Tibial nerve (tissue), 4 donors: ENCODE results near the gene SLC39A11. TPM values are rescaled to one million over a fixed set of nuclear protein-coding genes. Genes with fewer than 3 reads are reported as not detected.

Experiments
- DNase-seq, 2 donors: peaks; one replicate each; pipeline ENCODE4 v3.0.0-alpha.2; 2019; ENCODE audit warnings: low spot score in 2 of 2
- H3K27ac ChIP-seq, 4 donors: fragments of 200-600 bp; sonication (generic) in 3 of 4; one replicate each; pipeline ENCODE4 v1.5.1; 2017 to 2019; ENCODE audit warnings: mild to moderate bottlenecking in 1 of 4
- H3K27me3 ChIP-seq, 2 donors: fragments of 200-600 bp; sonication (generic) in 1 of 2; one replicate each; pipeline versions ENCODE4 v1.5.1 to v1.6.0; 2017 to 2019
- H3K36me3 ChIP-seq, 3 donors: fragments of 200-600 bp; sonication (generic); one replicate each; pipeline ENCODE4 v1.5.1; 2018 to 2019
- H3K4me1 ChIP-seq, 4 donors: fragments of 200-600 bp; sonication (generic) in 3 of 4; one replicate each; pipeline ENCODE4 v1.5.1; 2017 to 2019
- H3K4me3 ChIP-seq, 4 donors: fragments of 200-600 bp; sonication (generic) in 3 of 4; one replicate each; pipeline ENCODE4 v1.5.1; 2017 to 2019; ENCODE audit warnings: mild to moderate bottlenecking in 1 of 4, moderate library complexity in 1 of 4
- H3K9me3 ChIP-seq, 4 donors: fragments of 200-600 bp; sonication (generic) in 3 of 4; one replicate each; pipeline ENCODE4 v1.5.1; 2017 to 2019
- EP300 ChIP-seq, 2 donors: sonication (generic); formaldehyde crosslinking; IDR thresholded peaks; one replicate each; pipeline ENCODE4 v1.6.1; 2017; ENCODE audit warnings: antibody characterized with exemption in 2 of 2, mild to moderate bottlenecking in 1 of 2
- POLR2A ChIP-seq, 2 donors: fragments of 450-650 bp; IDR thresholded peaks; one replicate each; pipeline ENCODE4 v1.6.1; 2017; ENCODE audit warnings: antibody characterized with exemption in 2 of 2, mild to moderate bottlenecking in 2 of 2, moderate library complexity in 2 of 2
- WGBS, 2 donors: methylation state at CpG; one replicate each; pipeline ENCODE4 v1.1.5; 2018; 5-methylcytosine and 5-hydroxymethylcytosine counted together
- total RNA-seq, 4 donors: library from RNA; depleted of rRNA; stranded (reverse); fragments of >200 nt; gene quantifications; one replicate each; pipeline ENCODE4 v1.1.0, GENCODE V29; 2016
- TF ChIP-seq, protein P1 (sequence below), 5 experiments: fragments of 200-600 bp in 3 of 5; fragments of 450-650 bp in 2 of 5; sonication (generic) in 3 of 5; IDR thresholded peaks; one replicate each; pipeline ENCODE4 v1.5.1; 2016 to 2019; ENCODE audit warnings: antibody characterized with exemption in 5 of 5, mild to moderate bottlenecking in 3 of 5, moderate library complexity in 2 of 5

The SLC39A11 gene
- total RNA-seq, 4 donors from 2014 or later = 19.9 to 48.4 (median 37.5) TPM

DNA sequence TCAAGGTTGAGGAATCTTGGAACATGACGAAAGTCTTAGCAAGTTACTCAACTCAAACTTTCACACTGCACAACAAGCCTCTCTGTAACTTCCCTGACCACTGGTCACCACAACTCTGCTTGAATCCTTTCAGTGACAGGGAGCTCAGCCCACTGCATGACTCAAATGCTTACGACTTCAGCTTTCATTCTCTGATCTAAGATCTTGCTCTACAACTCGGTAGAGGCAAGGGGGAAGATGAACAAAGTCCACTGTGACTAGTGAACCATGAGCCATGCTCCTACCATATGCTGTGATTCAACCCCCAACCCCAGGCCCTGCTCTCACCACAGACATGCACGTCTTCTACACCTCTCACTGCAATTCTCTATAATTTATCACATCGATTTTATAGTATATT is 160.9 kb downstream of the SLC39A11 start:
- no peak overlapping the region for H3K4me3 ChIP-seq
- WGBS, 2 donors = 83 to 91% methylated on average over 5 of the region's 5 CpGs

DNA sequence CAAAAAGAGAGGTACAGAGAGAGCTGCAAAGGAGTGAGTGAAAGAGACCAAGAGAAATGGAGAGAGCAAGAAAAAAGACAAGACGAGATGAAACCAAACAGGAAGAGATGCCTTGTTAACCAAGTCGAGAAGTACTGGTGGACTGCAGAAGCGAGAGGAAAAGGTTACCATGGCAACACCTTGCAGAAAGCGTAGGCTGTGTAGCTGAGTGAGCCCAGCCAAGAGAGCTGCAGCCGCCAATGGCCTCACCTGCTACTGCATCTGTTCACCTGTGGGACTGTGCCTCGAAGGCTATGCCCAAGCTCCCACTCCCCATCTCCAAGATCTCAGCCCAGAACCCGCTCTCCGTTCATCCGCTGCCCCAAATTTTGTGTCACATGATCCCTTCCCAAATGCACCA is 161.3 kb downstream of the SLC39A11 start:
- 83 to 87% methylated on average over 9 of the region's 9 CpGs for WGBS, 2 donors
- TF ChIP-seq, protein P1, sequence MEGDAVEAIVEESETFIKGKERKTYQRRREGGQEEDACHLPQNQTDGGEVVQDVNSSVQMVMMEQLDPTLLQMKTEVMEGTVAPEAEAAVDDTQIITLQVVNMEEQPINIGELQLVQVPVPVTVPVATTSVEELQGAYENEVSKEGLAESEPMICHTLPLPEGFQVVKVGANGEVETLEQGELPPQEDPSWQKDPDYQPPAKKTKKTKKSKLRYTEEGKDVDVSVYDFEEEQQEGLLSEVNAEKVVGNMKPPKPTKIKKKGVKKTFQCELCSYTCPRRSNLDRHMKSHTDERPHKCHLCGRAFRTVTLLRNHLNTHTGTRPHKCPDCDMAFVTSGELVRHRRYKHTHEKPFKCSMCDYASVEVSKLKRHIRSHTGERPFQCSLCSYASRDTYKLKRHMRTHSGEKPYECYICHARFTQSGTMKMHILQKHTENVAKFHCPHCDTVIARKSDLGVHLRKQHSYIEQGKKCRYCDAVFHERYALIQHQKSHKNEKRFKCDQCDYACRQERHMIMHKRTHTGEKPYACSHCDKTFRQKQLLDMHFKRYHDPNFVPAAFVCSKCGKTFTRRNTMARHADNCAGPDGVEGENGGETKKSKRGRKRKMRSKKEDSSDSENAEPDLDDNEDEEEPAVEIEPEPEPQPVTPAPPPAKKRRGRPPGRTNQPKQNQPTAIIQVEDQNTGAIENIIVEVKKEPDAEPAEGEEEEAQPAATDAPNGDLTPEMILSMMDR (IDR thresholded peaks at IDR 0.05) = no peak
- TF ChIP-seq POLR2A (IDR thresholded peaks at IDR 0.05) (no peak), EP300 (IDR thresholded peaks at IDR 0.05) (no peak)
- H3K36me3 ChIP-seq = no peaks in the 10 kb centered on the region
- no peak for DNase-seq
- no peak overlapping the region for H3K4me3 ChIP-seq
- H3K27me3 ChIP-seq = no peaks in the 10 kb centered on the region
- H3K9me3 ChIP-seq = no peaks in the 10 kb centered on the region
- H3K27ac ChIP-seq = no peak overlapping the region
- peaks cover 0 to 3% (median 0%) of the 10 kb centered on the region in 4 donors for H3K4me1 ChIP-seq

More for the DNA sequence above, 160.9 kb downstream of the SLC39A11 start:
- Histone ChIP-seq H3K9me3 (no peaks in the 10 kb centered on the region), H3K36me3 (no peaks in the 10 kb centered on the region), H3K27me3 (no peaks in the 10 kb centered on the region), H3K4me1 (no peaks in the 10 kb centered on the region), H3K27ac (no peak overlapping the region)
- TF ChIP-seq, protein P1 (IDR thresholded peaks at IDR 0.05) = no peak
- TF ChIP-seq EP300 (IDR thresholded peaks at IDR 0.05) (no peak), POLR2A (IDR thresholded peaks at IDR 0.05) (no peak)
- DNase-seq = no peak

DNA sequence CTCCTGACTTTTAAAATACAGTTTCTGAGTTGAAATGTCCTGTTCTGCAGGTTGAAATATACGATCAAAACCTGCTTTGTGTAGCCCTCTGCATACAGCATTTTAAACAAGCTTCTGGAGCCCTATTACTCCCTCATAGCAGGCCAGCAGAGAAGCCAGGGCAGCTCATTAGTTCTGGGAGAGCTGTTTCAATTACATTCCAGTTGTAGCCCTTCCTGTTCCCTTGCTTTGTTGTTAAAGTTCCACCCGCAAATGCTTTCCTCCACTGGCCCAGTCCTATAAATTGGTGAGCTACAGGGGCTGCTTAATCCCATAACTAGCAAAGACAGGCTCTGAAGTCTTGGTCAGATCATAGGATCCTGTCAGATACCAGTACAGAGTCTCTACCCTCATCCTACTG is 162.5 kb downstream of the SLC39A11 start:
- H3K27me3 ChIP-seq = no peaks in the 10 kb centered on the region
- no peak for DNase-seq
- no peak overlapping the region for H3K27ac ChIP-seq
- WGBS, 2 donors = 74 to 78% methylated on average over 2 of the region's 2 CpGs
- no peaks in the 10 kb centered on the region for H3K36me3 ChIP-seq
- TF ChIP-seq EP300 (IDR thresholded peaks at IDR 0.05) (no peak), POLR2A (IDR thresholded peaks at IDR 0.05) (no peak)
- TF ChIP-seq, protein P1 (IDR thresholded peaks at IDR 0.05) = no peak
- H3K9me3 ChIP-seq = no peaks in the 10 kb centered on the region
- H3K4me3 ChIP-seq = no peak overlapping the region
- H3K4me1 ChIP-seq = peaks cover 0 to 7% (median 0%) of the 10 kb centered on the region in 4 donors

DNA sequence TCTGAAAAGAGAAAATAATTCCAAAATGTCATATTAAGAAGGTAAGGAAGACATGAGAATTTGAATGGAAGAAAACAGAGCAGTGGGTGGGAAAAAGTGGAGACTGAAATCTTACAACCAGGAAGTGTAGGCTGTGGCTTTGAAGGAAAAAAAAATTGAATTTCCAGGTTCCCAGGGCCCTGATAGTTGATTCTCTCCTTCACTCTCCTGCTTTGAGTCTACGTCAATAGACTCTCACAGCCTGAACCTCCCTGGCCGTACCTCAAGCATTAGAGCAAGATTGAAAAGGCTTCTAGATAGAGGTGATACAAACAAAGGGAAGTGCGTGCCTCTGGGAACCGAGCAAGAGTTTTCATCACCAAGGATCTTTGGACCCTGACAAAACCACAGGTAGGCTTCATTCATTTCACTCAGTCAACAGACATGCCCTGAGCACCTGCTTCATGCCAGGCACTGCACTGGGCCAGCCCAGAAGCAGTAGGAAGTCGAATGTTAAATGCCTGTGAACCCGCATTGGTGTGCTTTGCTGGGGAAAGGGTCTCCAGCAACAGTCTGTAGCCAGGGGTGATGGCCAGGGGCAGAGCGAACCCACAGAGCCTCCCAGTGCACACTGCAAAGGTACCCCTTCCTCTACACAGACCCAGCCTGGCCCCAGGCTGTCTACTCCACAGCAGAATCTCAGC is 163.9 kb downstream of the SLC39A11 start:
- no peaks in the 10 kb centered on the region for H3K36me3 ChIP-seq
- no peak overlapping the region for H3K4me3 ChIP-seq
- DNase-seq = no peak
- H3K27me3 ChIP-seq = no peaks in the 10 kb centered on the region
- TF ChIP-seq EP300 (IDR thresholded peaks at IDR 0.05) (no peak), POLR2A (IDR thresholded peaks at IDR 0.05) (no peak)
- TF ChIP-seq, protein P1 (IDR thresholded peaks at IDR 0.05) = no peak
- H3K27ac ChIP-seq = no peak overlapping the region
- WGBS, 2 donors = 90 to 96% methylated on average over 7 of the region's 7 CpGs
- no peaks in the 10 kb centered on the region for H3K9me3 ChIP-seq
- H3K4me1 ChIP-seq = peaks cover 0 to 7% (median 0%) of the 10 kb centered on the region in 4 donors

DNA sequence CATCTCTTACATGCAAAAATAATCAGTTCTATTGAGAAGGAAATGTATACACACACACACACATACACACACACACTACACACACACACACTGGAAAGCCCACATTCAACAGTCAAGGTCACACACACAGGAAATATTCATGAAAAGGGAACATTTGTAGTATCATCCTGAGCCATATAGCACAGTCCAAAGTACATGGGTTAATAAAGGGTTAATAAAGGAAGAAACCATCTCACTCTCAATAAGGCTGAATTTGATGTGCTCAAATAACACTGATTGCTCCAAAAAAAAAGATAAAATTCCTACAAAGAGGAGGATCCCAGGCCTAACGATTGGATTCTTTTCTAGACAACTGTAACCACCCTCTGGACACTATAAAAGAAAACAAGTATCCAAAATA is 164.7 kb downstream of the SLC39A11 start:
- DNase-seq = no peak
- TF ChIP-seq EP300 (IDR thresholded peaks at IDR 0.05) (no peak), POLR2A (IDR thresholded peaks at IDR 0.05) (no peak)
- TF ChIP-seq, protein P1 (IDR thresholded peaks at IDR 0.05) = no peak
- Histone ChIP-seq H3K27ac (no peak overlapping the region), H3K4me3 (no peak overlapping the region), H3K36me3 (no peaks in the 10 kb centered on the region), H3K4me1 (peaks cover 0 to 7% (median 0%) of the 10 kb centered on the region in 4 donors), H3K9me3 (no peaks in the 10 kb centered on the region), H3K27me3 (no peaks in the 10 kb centered on the region)
- WGBS, 2 donors = 36 to 51% methylated on average over 1 of the region's 1 CpG
